GM19238 (cell line): ENCODE measurements around the gene BORA.
A peak's percentile ranks its signal among the peaks of the same experiment; 100 is the strongest.
"Not testable (repeated sequence)": the region's sequence is repeated elsewhere in the genome, so short reads cannot be mapped to it uniquely, and the experiment has no call there.

ENCODE experiments used
- DNase-seq: peaks from one replicate; pipeline ENCODE4 v3.0.0; 2011; ENCODE audit warnings: low spot score; ENCODE audit not compliant: insufficient read length

Gene BORA

DNA sequence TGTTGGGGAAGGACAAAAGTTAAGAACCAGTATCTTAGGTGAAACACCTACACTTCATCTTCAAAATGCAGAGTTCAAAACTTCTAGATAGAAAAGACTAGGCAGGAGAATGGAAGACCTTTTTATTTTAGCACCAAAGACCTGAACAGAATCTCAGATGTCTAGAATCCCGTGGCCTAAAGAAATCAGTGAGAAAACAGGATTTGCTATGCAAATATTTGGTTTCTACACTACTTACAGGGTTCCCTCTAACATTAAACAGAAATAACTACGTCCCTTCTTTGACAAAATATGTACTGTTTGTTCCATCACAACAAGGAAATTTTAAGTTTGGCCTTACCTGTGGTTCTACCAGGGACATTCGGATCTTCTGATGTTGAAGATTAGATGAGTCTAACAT, 32.5 kb downstream of the BORA start:
- DNase-seq = no peak

DNA sequence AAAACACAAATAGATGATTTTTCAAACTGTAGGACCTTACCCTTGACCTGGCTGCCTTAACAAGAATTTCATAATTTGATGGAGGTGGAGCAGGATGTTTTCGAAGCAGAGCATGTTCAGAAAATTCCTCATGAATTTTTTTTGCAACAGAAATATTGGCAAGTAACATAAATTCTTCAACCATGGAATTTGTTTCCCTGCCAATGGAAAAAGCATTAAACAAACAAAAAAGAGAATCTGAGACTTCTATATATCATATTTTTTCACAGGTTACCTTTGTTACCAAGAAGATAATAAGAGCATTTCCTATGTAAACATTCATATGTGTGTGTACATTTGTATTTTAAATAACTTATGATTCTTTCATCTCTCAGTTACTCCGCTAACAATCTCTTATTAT, 35.7 kb downstream of the BORA start:
- DNase-seq = no peak

DNA sequence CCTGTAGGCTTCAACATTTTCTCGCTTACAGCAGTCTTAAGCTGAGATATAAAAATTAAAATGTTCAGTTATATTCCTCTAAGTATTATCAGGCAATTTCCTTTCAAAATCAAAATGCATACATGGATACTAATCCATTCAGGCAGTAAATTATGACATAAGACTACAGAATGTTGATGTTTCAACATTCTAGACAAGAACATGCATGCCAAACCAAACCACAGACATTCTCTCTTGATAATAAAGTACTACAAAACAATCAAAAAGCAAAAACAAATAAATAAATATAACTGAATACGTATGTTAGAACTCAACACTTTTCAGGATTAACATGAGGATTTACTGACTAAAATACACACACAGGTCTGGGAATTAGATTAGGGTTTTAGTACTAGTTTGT, 46.3 kb downstream of the BORA start:
- DNase-seq = no peak

DNA sequence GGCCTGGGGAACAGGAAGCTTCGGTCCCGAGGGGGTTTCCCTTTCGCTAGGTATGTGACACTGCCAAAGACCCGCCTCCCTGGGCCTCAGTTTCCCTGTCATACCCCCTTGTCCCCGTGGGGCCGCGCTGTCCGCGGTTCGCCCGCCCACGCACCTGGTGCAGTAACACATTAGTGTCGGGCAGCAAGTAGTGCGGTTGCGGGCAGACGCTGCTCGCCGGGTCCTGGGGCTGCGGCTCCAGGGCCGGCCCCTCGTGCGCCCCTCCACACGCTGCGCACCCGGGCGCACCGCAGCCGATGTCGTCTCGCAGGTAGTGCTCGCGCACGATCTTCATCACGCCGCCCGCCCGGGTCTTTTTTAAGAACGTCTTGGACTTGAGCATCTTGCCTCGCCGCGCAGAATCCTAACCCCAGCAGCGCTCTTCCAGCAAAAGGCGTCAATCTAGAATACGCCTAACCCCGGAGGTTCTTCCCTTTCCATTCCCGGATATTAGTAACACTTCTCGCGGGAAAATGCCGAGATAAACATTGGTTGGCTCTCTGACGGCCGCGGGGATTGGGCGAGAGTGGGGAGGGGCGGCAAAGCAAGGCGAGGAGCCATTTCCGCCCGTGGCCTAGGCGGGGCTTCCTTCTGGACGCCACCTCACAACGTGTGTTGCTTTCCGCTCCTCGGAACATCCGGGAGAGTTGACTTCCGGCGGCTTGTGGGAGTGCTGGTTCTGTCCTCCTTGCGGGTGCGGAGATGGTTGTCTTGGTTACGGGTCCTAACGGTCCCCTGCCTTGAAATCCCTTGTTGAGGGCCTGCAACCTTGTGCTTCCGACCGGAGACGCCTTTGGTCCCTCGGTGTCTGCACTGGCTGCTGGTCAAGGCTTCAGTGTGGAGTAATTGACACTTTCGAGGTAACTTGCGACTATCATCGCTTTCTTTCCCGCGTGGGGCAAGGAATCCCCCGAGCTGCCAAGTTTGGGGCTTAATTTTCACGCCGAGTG, 54.0 kb downstream of the BORA start, which contains the start of the genes DIS3 and PIBF1:
DIS3 (minus strand) TSS at position 450 of the 989 bp plus-strand sequence; CDS start at position 382, 68 bp downstream.
PIBF1 (plus strand) TSS at position 683 of the 989 bp plus-strand sequence. CDS start 1,337 bp downstream, outside the sequence.
- peak; percentile 78 for DNase-seq

DNA sequence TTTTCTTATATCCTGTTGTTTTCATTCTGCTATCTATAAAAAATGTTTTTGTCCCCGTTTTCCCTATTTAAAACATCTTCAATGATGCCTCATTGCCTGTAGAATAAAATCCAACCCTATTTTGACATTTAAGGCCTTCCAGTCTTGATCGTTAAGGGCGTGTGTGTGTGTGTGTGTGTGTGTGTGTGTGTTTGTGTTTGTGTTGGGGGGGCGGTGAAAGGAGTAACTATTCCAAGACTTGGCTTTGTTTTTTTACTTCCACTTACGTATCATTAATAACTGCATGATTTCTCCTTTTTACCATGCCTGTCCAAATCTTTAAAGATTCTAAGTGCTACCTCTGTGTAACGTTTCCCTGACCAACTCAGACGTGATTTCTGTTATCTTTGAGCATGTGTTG, 55.0 kb downstream of the BORA start:
- DNase-seq = no peak

DNA sequence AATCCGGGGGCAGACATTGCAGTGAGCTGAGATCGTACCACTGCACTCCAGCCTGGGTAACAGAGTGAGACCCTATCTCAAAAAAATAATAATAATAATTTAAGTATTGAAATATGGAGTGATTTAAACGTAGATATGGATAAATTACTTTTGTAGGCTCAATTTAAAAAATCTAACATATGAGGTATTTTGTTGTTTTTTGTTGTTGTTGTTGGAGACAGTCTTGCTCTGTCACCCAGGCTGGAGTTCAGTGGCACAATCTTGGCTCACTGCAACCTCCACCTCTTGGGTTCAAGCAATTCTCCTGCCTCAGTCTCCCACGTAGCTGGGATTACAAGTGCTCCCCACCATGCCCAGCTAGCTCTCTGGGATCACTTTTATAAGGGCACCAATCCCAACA, 57.0 kb downstream of the BORA start:
- DNase-seq = not testable (repeated sequence)

DNA sequence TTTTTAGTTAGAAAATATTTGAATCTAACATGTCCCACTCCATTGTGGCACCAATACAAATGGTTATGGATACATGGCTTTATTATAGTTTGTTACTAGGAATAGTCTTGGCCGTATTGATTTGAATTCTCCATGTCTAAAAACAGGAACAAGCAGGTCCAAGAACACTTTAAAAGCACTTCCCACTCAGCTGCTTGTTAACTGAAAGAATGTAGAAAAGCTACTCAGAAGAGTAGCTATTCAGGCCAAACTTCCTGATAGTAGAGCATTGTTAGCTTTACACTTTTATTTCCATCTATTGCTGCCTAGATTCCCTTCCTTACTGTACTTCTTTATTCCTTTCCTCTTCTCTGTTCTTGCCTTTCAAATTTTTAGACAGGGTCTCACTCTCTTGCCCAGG, 61.1 kb downstream of the BORA start:
- no peak for DNase-seq

DNA sequence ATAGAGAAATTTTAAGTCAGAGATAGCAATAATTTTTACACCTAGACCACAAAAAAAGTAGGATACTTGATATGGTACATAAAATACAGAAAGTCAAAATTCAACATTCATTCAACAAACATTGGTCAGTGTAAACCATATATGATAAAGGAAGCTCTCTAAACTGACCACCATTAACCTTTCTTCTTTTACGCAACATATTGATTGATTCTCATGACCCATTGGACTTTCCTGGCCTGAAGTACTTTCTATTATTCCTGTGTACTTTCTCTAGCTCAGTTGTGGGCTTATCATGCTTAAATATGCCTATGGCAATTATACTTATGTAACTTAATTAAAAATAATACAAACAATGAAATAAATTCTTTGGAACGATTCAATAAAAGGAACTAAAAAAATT, 64.9 kb downstream of the BORA start:
- no peak for DNase-seq

DNA sequence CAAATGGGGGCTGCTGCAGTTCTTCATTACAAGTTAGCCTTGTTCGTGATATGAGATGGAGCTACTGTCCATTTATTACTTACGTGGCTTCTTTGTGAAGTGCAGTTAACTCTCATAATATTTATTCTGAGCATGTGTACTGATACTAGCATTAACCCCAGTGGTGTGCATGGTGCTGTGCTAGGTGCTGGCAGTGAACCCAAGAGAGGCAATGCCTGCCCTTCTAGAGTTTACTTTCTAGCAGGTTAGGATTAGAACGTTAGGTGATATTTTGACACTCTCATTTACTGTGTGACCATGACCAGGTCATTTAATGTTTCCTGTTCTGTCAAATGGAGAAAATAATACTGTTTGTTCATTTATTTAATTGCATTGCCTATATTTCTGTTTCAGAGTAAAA, 71.1 kb downstream of the BORA start:
- no peak for DNase-seq

DNA sequence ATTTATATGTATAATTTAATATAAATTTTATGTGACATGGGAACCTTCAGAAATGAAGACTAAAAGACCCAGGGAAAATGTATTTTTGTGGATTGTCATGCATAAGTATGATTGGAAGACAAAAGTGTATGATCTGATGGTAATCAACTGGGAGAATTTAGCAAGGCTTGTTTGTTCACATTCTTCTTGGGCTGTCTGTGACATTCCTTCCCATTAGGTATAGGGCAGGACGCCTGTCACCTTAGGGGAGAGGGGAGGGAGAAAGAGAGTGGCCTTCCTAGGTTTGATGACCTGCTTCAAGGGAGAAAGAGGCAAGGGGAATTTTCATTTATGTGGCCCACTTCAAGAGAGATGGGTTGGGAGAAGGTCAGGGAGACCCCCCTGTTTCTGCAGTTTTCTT, 76.6 kb downstream of the BORA start:
- DNase-seq = no peak
